Suprapubic skin (tissue), 4 donors: ENCODE measurements around the gene FBXO8.

ENCODE experiments used
- EP300 ChIP-seq: sonication (generic); formaldehyde crosslinking; IDR thresholded peaks from one replicate; pipeline ENCODE4 v1.6.1; 2017; ENCODE audit warnings: antibody characterized with exemption
- POLR2A ChIP-seq, 2 donors: fragments of 450-650 bp; IDR thresholded peaks; one replicate each; pipeline ENCODE4 v1.6.1; 2017; ENCODE audit warnings: antibody characterized with exemption in 2 of 2, mild to moderate bottlenecking in 2 of 2, moderate library complexity in 2 of 2
- POLR2AphosphoS5 ChIP-seq, 3 donors: sonication (generic); formaldehyde crosslinking; IDR thresholded peaks; one replicate each; pipeline ENCODE4 v1.6.1; 2017; ENCODE audit warnings: antibody characterized with exemption in 3 of 3
- TF ChIP-seq, protein P1 (sequence below), 2 donors: fragments of 200-600 bp in 1 of 2; fragments of 450-650 bp in 1 of 2; sonication (generic) in 1 of 2; IDR thresholded peaks; one replicate each; pipeline ENCODE4 v1.5.1; 2016 to 2019; ENCODE audit warnings: antibody characterized with exemption in 2 of 2, mild to moderate bottlenecking in 1 of 2, moderate library complexity in 1 of 2

DNA sequence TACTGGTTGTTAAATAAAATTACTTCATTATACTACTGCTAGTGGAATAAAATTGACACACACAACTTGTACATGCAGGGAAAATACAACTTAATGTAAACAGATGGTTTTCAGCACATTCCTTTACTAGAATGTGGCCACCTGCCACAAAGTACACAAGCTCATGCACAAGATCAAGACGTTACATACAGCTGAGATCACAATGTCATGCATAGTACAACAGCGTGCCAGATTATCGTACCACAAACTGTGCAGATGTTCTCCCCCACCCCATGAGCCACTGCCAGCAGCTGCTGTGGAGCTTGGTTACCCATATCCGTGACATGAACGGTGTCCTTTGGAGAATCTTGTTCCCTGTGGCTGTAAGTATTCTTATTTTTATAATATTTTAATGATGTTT, 27.7 kb downstream of the FBXO8 start:
- TF ChIP-seq, protein P1, sequence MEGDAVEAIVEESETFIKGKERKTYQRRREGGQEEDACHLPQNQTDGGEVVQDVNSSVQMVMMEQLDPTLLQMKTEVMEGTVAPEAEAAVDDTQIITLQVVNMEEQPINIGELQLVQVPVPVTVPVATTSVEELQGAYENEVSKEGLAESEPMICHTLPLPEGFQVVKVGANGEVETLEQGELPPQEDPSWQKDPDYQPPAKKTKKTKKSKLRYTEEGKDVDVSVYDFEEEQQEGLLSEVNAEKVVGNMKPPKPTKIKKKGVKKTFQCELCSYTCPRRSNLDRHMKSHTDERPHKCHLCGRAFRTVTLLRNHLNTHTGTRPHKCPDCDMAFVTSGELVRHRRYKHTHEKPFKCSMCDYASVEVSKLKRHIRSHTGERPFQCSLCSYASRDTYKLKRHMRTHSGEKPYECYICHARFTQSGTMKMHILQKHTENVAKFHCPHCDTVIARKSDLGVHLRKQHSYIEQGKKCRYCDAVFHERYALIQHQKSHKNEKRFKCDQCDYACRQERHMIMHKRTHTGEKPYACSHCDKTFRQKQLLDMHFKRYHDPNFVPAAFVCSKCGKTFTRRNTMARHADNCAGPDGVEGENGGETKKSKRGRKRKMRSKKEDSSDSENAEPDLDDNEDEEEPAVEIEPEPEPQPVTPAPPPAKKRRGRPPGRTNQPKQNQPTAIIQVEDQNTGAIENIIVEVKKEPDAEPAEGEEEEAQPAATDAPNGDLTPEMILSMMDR (IDR thresholded peaks at IDR 0.05), result no peak
- no peak for TF ChIP-seq POLR2AphosphoS5 (IDR thresholded peaks at IDR 0.05)
- no peak for TF ChIP-seq POLR2A (IDR thresholded peaks at IDR 0.05)
- no peak for TF ChIP-seq EP300
